ENCODE results near the gene MAN1C1.

The MAN1C1 gene

DNA sequence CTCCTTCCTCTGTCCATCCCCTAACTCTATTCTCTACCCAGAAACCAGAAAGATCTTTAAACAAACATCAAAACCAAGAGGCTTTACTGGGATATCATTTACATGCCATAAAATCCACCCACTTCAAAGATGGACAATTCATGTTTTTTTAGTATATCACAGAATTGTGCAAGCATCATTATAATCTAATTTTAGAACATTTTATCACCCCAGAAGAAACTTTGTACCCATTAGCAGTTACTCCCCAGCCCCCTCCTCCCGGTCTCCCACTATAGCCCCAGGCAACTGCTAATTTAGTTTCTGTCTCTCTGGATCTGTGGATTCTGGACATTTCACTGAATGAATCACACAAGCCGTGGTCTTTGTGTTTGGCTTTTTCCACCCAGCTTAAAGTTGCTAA, 178.6 kb downstream of the MAN1C1 start:
- H3K4me3 ChIP-seq (ENCODE audit: low read depth, low read length): no peak overlapping the region

DNA sequence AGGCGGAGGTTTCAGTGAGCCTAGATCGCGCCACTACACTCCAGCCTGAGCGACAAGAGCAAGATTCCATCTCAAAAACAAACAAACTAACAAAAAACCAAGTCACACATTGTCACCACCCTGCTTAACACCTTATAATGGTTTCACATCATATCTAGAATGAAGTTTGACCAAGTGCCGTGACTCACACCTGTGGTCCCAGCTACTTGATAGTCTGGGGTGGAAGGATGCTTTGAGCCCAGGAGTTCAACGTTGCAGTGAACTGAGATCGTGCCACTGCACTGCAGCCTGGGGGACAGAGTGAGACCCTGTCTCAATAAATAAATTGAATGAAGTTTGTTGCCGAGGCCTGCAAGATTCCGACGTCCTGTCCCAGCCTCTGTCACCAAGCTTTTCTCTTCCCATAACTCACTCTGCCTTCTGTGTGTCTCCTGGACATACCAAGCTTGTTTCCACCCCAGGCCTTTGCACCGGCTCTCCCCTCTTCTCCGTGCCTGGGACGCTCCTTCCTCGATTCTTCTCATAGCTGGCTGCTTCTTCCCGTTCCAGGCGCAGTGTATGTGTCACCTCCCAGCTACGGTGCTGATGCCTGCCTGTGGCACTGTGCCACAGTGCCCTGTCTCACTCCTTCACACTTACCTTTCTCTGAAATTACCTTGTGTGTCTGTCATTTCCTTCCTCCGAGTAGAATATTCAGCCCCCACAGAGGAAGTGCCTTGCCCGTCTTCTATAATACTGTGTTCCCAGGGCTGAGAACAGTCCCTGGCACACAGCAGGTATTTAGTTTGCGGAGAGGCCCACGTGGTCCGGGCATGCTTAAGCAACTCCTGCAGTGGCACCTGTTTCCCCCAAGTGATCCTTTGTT, 179.6 kb downstream of the MAN1C1 start:
- H3K4me3 ChIP-seq (ENCODE audit: low read depth, low read length): no peak overlapping the region

DNA sequence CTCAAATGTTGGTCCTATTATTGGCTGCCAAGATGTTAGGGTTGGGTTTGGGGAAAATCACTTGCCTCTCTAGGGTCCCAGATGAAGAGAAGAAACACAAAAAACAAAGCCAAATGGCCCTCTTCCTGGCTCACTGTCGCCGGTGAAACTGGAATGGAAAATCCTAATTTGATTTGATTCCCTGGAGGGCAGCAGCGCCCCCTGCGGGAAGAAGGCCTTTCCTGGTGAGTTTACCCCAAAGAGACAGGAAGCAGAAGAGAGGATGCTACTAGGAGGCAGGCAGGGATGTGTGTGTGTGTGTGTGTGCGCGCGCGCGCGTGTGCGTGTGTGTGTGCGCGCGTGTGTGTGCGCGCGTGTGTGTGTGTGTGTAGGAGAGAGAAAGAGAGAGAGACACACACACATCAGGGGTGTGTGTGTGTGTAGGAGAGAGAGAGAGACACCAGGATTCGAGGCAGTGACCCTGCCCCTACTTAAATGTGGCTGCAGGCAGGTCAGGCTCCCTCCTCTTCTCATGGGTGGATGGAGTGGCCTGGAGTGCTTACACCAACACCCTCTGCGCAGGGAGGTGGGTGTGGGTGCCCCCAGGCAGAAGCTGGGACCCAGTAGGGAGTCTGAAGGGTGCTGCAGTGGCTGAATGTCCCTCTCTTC, 180.3 kb downstream of the MAN1C1 start:
- H3K4me3 ChIP-seq (ENCODE audit: low read depth, low read length): no peak overlapping the region

- no peak overlapping the region for H3K4me3 ChIP-seq (ENCODE audit: low read depth, low read length)
Observed at GRCh38 chr1:25797939-25798338, 181.3 kb downstream of the MAN1C1 start.

- no peak overlapping the region for H3K4me3 ChIP-seq (ENCODE audit: low read depth, low read length)
Observed at GRCh38 chr1:25798666-25799351, 182.2 kb downstream of the MAN1C1 start.

DNA sequence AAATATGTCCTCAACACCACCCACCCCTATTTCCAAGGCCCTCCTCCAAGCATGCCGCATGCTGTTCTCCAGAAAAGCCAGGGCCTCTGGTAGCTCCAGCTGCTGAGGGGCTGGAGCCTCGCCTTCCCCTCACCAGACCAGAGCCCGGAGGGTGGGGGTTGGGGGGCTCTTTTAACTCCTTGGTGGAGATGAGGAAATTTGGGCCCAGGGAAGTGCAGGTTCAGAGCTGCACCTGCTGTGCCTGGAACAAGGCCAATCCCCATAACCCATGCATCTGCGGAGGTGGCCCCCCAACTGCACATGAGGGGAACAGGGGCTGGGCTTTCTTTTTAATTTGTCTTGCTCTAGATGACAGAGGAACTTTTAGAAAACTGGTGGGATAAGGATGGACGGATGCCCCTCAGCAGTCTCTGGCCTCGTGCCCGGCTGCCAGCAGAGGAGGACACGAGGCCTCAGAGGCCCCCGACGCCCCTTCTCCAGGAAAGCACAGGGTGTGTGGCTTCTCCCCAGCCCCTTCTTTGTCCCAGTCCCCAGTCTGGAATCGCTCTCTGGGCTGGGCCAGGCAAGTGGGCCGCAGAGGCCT, 182.9 kb downstream of the MAN1C1 start:
- peak overlapping the region; percentile 20 for H3K4me3 ChIP-seq (ENCODE audit: low read depth, low read length)

DNA sequence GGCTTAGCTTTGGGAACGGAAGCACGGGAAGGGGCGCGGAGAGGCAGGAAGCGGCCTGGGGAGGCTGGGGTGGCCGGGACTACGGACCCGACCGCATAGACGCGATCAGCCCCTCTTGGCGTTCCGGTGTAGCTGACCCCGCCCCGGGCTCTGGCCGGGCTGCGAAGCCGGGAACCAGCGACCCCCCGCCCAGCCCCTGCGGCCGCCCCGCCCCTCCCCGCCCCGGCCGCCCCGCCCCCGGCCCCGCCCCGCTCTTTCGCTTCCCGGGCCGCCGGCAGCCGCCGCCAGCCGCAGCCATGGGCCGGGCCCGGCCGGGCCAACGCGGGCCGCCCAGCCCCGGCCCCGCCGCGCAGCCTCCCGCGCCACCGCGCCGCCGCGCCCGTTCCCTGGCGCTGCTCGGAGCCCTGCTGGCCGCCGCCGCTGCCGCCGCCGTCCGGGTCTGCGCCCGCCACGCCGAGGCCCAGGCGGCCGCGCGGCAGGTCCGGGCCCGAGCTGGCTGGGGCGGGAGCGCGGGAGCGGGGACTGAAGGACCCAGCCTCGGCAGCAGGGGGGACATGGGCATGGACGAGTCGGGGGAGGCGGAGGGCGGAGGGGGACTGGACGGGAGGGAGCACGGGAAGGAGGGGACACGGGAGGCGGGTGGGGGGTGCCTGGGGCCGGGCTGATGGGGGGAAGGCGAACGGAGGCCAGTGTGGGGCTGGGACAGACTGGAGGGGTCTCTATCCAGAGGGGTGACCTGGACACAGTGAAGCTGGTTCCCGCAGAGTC, 183.5 kb downstream of the MAN1C1 start, which contains the start of gene SELENON:
Gene SELENON (plus strand): TSS at position 259 of the 768 bp plus-strand sequence. CDS start 38 bp downstream, at position 297.
- H3K4me3 ChIP-seq (ENCODE audit: low read depth, low read length): peak within 1 kb of the TSS; percentile 39

DNA sequence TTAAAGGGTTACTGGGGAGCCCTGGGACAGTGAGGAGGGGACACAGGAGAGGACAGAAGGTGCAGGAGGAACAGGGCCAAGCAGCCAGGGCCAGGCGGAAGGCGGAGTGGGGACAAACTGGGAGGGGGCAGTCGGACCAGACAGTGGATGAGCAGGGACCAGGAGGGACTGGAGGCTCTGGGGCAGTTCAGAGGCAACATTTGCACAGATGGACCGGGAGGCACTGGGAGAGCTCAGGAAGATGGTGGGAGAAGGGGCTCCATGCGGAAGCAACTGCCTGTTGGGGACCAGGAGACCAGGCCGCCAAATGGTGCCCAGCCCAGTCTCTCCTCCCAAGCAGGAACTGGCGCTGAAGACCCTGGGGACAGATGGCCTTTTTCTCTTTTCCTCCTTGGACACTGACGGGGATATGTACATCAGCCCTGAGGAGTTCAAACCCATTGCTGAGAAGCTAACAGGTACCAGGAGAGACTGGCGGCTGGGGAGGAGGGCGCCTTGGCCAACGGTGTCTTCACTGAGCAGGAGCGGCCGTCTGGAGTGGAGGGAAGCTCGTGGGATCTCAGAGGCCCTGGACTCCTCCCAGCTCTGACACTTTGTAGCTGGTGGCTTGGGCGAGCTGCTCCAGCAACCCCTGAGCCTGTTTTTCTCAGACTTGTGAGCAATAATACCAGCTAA, 184.2 kb downstream of the MAN1C1 start:
- peak overlapping the region; percentile 39 for H3K4me3 ChIP-seq (ENCODE audit: low read depth, low read length)

- no peak overlapping the region for H3K4me3 ChIP-seq (ENCODE audit: low read depth, low read length)
Observed at GRCh38 chr1:25802915-25803314, 186.3 kb downstream of the MAN1C1 start.

DNA sequence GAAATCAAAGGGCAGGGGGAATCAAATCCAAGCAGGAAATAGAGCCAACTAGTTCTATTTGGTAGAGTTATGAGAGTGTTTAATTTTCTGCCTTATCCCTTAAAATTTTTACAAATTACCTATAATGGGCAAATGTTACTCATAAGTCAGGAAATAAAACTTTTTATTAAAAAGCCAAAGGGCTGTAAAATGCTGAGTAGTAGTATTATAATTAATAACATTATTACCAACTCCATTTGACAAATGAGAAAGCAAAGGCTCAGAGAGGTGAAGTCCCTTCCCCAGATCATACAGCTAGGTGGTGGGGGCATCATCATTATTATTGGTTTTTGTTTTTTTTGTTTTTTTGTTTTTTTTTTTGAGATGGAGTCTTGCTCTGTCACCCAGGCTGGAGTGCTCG, 186.8 kb downstream of the MAN1C1 start:
- H3K4me3 ChIP-seq (ENCODE audit: low read depth, low read length): no peak overlapping the region

- H3K4me3 ChIP-seq (ENCODE audit: low read depth, low read length): no peak overlapping the region
Observed at GRCh38 chr1:25804244-25804963, 187.8 kb downstream of the MAN1C1 start.

GRCh38 chr1:25804964-25805862, 188.6 kb downstream of the MAN1C1 start:
- H3K4me3 ChIP-seq (ENCODE audit: low read depth, low read length): no peak overlapping the region

DNA sequence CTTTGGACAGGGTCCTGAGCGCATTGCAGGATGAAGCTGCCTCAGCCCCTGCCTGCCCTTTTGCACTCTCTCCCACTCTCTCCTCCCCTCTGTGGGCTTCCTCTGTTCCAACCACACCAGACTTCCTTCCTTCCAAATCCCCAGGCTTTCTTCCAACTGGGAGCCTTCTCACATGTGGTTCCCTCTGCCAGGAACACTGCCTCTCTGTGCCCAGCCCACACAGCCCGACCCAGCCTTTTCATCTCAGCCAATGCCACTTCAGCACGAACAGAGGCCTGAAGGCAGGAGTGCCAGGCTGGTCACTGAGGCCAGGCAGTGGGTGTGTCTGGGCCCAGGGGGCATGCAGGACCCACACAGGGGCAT, 189.3 kb downstream of the MAN1C1 start:
- H3K4me3 ChIP-seq (ENCODE audit: low read depth, low read length): no peak overlapping the region

GRCh38 chr1:25806418-25806817, 189.8 kb downstream of the MAN1C1 start:
- H3K4me3 ChIP-seq (ENCODE audit: low read depth, low read length): no peak overlapping the region

GRCh38 chr1:25807480-25808390, 191.1 kb downstream of the MAN1C1 start:
- H3K4me3 ChIP-seq (ENCODE audit: low read depth, low read length): no peak overlapping the region

DNA sequence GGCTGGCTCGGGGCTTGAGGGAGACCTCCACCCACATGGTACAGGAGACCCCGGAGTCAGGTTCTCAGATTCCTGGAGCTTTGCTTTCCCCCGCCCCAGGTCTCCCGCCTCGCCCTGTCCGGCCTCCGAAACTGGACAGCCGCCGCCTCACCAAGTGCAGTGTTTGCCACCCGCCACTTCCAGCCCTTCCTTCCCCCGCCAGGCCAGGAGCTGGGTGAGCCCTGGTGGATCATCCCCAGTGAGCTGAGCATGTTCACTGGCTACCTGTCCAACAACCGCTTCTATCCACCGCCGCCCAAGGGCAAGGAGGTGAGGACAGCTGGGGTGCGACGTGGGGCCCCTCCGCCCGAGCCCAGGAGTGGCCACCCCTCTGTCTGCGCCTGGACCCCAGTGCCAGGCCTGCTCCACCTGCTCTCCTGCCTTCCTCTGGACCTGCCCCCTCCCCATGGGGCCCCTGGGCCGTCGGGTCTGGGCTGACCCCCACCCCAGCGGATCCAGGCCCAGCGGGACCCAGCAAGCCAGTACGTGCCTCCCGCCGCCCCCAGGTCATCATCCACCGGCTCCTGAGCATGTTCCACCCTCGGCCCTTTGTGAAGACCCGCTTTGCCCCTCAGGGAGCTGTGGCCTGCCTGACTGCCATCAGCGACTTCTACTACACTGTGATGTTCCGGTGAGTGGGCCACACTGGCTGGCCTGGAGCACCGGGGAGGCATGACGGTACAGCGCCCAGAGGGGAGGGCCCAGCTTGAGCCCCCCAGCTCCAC, 192.1 kb downstream of the MAN1C1 start:
- H3K4me3 ChIP-seq (ENCODE audit: low read depth, low read length): no peak overlapping the region
